HG02759 (cell line): ENCODE measurements around the gene MRRF.

Experiments used
- ATAC-seq: cut with Tn5 transposase; IDR thresholded peaks from one replicate; pipeline ENCODE4 v1.9.1; 2021; ENCODE audit warnings: mild to moderate bottlenecking, moderate library complexity; ENCODE audit not compliant: unreplicated experiment

The MRRF gene

GRCh38 chr9:122377241-122378164 lies 112.8 kb downstream of the MRRF start:
- ATAC-seq, result no peak

GRCh38 chr9:122378236-122378635 lies 113.6 kb downstream of the MRRF start:
- ATAC-seq, result no peak

- no peak for ATAC-seq
These were observed 114.7 kb downstream of the MRRF start for GRCh38 chr9:122379340-122379739.

GRCh38 chr9:122380293-122380692 lies 115.6 kb downstream of the MRRF start:
- ATAC-seq, result no peak
